HG02885 (cell line): ENCODE measurements around the gene NTM.

ENCODE experiments used
- ATAC-seq: cut with Tn5 transposase; IDR thresholded peaks from one replicate; pipeline ENCODE4 v1.9.1; 2021; ENCODE audit warnings: mild to moderate bottlenecking; ENCODE audit not compliant: unreplicated experiment, poor library complexity

NTM gene

DNA sequence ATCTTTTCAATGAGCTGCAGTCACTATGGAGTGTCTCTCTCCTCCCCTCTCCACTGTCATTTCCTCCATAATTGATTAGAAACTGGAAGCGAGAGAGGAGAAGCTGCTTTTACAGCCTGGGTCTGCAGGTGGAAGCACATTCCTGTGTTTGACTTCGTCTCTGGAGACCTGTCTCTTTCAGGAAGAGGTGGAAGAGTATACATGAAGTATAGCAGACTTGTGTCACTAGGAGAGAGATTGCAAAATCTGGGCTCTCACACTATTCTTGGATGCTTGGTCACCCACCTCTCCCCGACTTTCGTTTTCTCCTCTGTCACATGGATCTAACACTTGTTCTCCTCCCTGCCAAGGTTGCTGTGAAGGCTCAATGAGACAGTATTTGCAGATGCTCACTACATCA is 323.3 kb downstream of the NTM start:
- ATAC-seq = no peak

DNA sequence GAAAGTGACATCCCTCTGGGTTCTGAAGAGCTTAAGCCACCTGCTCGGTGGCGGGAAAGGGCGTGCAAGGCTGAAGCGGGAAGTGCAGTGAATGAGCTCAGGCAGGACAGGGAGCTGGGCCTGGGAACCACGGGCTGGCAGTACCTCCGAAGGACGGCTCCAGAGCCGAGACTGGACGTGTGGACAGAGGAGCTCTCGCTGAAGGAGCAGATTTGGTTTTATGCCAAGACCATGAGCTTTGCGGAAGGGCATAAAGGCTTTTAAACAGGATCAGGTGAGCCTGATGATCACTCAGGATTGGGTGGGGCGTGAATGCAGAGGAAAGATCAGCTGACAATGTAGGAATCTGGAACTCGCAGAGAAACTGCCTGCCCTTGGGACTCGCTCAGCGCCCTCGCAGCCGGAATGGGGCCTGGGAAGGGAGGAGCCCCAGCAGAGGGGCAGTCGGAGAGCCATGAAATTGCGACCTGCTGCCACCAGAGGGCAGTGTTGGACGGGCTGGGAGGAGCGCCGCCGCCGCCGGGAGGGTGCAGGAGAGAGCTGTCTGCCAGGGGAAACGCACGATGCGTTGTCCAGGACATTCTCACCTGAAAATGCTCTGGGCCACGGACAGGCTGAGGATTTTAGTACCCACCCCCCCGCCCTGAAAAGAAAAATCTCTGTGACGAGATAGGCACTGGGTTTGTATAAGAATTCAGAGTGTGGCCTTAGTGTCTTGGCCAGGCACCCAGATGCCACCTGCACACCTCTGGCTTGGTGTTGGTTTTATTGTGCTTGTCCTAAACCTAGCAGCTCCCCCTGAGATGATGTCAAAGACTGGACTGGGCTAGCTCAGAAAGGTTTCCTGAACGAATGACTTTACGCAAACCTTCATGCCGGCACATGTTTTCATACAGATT is 324.4 kb downstream of the NTM start:
- peak; percentile 85 for ATAC-seq

DNA sequence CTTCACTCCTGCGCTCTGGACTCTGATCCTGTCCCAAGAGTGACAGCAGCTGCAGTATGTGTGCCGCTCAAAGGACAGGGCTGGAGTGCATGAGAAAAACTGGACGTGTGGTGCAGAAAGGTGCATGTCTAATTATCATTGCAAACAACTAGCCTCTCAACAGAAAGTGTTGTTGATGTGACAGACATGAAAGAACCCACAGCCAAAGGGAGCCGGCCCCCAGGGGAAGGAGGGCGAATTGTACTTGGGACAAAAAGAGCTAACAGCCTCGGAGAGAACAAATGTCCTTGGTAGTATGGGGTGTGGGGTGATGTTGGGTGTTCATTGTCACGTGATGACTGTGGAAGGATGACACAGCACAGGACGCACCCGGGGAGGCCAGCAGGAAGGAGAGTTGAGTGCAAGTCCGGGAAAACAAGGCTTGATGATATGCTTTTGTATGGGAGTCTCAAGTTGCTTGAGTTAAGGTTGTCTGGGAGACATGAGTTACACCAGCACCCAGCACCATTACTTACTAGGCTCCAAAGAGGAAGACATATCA is 325.5 kb downstream of the NTM start:
- ATAC-seq = no peak

DNA sequence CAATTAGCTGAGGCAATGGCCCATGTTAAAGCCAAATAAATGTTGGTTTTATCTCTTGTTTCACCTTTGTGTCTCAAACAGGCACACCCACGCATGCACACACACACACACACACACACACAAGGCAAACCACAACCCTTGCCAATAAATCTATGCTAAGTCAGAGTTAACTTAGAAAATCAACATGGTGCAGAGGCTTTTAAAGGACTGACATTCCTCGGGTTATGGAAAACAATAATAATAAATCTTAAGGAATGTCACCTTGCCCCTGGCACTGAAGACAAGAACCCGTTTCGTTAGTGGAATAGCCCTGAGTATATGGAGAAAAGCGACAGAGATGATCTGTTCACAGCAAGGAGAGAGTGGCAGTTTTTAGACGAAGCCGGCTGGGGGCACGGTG is 326.3 kb downstream of the NTM start:
- no peak for ATAC-seq

DNA sequence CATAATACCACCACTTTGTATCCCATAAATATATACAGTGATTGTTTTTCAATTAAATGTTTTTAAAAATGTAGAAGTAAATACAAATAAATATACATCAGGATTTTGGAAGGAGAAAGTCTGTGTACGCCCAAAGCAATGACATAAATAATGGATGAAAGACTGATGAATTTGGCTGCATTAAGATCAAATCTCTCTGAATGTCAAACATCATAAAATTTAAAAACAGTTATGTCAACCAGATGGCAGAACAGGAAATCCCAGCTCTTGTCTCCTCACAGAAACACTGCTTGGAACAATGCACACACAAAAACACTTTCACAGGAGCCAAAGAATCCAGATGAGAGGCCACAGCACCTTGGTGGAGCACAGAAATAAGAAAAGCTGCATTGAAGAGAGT is 332.9 kb downstream of the NTM start:
- no peak for ATAC-seq

DNA sequence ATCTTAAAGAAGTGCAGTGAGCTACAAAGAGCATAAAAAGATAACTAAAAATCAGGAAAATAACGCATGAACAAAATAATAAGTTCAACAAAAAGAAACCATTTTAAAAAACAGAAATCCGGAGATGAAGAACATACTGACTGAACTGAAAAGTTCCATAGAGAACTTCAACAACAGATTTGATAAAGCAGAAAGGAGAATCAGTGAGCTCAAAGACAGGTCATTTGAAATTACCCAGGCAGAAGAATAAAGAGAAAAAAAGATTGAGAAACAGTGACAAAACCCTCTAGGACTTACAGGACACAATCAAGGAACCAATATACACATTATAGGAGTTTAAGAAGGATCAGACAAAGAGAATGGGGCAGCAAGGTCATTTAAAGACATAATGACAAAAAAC is 334.3 kb downstream of the NTM start:
- ATAC-seq = no peak

DNA sequence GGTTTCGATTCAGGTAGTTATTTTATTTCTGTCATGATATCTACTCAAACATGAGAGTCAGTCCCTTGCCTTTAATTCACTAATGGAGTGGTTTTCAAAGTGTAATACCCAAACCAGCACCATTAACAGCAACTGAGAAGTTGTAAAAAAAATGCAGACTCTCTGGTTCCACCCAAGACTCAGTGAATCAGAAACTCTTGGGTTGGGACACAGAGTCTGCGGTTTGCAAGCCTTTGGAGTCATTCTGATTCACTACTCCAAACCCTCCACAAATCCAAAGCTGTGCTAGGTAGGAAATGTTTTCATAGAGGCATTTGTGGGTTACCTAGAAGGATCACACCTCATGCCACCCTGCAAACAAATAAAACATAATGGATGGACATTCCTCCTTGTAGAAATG is 340.1 kb downstream of the NTM start:
- no peak for ATAC-seq

DNA sequence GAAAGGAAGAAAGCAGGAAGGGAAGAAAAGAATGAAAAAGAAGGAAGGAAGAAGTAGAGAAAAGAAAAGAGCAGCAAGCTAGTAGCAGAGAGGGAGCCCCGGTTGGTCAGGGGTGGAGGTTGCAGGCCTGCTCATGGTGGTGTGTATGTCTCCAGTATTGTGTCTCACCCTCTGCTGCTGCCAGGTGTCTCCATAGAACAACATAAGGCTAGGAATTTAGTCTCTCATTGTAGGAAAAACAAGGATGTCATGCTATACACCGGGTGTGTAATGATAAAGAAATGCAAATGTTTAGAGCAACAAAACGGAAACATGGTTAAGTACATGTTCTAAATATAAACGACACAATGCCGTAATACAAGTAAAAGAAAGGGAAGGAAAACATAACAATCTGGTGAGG is 342.5 kb downstream of the NTM start:
- ATAC-seq = no peak

DNA sequence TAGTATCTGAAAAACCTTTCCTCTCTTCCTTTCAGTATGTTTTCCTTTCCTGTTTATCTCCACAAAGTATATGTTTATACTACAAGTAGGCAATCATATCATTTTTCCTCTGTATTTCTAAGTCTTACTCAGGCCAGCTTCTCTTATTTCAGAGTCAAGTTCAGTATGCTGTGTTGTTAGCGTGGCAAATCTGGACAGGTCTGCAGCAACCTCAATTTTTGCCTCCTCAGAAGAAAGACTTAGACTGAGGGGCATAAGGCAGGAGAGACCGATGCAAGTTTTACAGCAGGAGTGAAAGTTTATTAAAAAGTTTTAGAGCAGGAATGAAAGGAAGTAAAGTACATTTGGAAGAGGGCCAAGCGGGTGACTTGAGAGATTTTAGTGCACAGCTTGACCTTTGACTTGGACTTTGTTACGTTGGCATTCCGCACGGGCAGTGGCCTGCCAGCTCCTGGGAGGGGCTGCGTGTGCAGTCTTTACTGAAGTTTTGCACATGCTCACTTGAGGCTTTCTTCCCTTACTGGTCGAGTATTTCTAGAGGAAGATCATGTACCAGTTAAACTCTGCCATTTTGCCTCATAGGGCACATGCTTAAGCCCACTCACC is 343.2 kb downstream of the NTM start:
- no peak for ATAC-seq

DNA sequence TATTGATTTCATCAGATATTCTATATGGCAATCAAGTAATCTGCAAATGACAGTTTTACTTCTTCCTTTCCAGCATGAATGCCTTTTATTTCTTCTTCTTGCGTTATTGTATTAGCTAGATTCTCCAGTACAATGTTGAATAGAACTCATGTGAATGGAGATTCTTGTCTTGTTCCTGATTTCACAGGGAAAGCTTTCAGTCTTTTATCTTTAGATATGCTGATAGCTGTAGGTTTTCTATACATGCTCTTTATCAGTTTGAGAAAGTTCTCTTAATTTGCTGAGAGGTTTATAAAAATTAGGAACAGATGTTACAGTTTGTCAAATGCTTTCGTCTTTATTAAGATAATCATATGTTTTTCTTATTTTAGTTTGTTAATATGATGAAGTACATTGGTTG is 347.2 kb downstream of the NTM start:
- ATAC-seq = no peak

DNA sequence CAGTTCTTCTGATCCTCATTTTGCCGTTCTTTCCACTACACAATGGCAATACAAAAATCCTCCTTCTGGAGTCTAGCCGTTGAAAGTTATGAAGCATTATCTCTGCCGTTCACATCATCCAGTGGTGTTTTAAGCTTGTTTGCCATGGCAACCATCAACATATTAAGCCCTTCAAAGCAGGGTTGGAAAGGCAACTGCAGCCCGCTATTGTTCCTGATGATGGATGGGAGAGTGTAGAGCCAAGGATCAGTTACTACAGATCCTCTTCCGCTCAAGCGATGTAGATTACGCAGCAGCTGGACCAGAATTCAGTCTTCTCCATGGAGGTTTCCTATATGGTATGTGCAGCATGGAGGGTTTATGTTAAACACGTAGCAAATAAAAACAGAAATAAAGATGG is 352.7 kb downstream of the NTM start:
- ATAC-seq = no peak

DNA sequence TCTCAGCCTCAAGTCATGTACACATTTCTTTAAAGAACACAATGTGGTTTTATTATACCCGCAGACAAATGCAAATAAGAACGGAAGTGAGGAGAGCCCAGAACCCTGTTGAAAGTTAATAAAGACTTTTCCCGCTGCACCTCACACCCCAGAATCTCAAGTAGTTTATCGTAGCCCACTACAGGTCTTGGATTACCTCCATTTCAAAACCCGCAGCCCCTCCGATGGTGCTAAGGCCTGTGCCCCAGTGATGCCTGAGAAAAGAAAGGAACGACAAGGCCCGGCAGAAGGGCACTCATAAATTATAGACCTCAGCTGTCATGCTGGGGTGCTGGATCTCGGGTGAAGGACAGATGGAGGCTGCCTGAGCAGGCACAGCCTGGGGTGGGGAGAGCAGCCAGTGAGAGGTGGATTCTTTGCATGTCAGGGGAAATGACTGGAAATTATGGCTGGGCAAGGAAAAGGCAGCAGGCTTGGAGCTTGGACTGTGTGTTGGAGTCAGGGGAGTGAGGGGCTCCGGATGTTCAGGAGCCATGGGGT is 354.1 kb downstream of the NTM start:
- ATAC-seq = no peak

DNA sequence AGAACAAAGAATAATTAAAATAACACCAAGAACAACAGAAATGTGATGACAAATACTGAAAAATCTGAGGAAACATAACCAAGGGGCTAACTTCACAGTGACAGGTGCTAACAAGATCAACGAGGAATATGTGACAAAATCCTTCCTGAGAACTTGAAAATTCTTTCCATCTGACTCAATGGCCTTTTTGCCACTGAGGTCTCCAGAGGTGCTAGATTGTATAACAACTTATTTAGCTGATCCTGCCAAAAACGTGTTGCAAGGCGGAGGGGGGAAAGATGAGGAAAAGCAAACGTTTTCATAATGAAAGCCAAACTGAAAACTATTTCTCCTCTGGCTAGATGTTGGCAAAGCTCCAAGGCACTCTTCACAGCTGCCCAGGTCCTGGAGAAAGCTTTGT is 364.5 kb downstream of the NTM start:
- no peak for ATAC-seq

DNA sequence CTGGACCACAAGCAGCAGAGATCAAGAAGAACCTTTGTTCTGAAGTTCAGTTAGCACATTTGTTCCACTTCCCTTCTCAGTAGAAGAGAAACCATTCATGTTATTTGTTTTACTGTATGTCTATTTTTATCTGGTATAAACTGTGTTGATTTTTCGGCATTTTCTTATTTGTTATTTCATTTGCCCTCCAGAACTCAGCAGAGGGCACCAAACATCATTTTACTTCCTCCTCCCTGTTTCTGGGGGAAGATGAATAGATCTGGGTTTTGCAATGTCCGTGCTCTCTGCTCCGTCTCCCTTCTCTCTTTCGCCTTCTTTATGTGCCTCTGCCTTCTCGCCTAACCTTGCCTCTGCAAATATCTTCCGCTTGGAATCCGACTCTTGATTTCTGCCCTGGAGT is 366.9 kb downstream of the NTM start:
- ATAC-seq = no peak

DNA sequence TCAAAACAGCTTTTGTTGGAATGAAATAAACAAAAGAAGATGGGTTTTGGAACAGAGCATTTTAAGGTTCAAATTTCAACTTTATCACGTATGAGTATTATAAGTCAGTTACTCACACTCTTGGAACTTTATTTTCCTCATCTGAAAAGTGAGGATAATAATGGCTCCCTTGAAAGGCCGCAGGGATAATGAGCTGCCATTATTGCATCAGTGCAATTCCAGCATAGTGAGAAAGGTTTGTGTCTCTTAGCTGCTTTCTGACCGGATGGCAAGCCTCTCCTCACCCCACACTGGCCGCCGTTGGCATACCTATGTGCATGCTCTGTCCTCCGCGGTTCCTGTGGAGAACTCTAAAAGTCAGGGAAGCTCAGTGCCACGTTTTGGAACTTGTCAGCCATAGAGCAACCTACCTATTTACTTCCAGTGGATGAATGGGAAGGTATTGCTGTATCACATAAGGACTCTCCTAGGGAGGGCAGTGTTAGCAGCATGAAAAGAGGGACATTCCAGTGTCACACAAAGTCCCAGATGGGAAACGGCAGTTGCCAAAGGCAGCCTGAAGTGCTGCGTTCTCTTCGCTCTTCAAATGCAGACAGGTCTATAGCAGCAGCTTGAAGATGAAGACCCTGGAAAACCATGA is 368.9 kb downstream of the NTM start:
- no peak for ATAC-seq

DNA sequence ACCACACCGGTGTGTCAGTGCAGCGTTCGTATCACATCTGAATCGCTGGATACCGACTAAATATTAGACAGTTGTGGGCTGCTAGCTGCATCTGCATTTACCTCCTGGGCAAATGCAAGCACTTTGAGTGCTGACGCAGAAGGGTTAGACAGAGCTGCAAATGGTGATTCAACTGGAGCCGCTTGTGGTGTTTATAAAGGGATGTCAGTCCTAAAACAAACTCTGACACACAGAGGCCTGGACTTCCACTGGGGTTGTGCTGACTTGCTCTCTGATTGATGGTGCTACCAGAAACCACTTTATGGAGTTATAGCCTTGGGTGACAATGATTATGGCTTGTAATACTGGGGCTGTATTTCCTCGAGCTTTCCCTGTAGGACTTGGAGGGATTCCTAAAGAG is 374.4 kb downstream of the NTM start:
- no peak for ATAC-seq

DNA sequence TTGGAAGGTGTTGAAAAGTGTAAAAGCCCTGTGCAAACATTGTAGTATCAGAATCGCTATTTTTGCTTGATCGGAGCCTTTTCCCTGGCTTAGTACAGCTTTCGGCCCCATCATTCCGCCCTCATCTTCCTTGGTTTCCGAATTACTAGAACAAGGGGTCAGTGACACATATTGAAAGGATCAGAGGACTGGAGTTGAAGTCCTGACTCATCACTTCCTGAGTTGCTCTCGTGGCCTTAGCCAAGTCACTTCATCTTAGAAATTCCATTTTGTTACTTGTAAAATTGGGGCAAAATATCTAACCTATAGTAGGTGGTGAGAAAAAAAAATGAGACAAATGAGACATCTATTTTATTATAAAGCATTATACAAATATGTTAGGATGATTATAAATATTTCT is 375.0 kb downstream of the NTM start:
- ATAC-seq = no peak

DNA sequence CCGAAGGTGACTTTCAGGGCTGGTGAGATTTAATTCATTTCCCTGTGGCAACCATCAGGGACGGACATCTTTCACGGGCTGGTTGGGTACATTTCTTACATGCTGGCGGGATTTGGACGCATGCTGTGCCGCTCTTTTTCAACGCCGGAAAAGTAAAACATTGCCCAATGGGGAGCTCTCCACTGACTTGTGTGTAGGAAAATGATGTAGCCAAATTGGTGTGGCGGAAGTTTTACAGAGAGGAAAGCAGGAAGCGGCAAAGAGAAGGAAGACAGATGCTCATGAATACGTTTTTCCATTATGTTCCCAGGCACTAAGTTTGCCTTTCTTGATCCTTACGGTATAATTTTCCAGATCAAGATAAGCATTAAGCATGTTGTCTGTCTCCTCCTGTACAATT is 375.8 kb downstream of the NTM start:
- no peak for ATAC-seq

DNA sequence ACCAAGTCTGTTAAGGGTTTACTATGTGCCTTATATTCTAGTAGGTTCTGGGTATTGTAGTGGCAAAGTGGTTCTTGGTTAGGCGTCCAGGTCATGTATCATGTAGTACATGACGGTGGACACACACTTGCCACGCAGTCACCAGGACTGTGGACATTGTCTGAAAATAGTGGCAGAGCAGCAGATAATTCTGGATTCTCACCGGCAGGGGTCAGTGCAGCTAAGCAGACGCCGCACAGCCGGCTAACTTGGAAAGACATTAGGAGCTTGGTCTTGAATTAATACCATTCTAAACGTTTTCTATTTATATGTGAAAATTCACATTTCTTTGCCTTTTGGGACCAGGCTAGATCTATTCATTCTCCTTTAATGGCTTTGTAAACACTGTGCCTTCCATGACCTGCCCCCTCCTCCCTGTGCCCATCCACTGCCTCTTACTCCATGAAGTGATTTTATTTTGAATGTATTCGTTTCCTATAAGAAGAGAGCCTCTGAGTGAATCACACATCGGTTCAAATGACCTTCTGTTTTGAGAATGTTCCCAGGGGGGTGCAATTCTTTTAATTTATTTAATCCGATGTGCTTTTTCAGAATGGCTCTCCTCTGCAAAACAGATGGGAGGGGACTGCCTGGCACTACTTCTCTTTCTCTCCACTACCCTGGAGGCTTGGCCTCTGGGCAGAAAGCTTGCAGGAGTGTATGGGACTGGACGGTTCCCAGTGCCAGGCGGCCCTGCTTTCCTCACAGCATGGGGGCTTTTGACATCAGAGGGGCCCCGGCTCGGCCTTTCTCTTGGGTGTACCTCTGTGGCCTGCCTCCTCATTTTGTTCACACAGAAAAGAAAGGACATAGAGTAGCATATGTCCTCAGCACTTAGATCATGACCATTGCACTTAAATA is 378.0 kb downstream of the NTM start:
- peak; percentile 73 for ATAC-seq

DNA sequence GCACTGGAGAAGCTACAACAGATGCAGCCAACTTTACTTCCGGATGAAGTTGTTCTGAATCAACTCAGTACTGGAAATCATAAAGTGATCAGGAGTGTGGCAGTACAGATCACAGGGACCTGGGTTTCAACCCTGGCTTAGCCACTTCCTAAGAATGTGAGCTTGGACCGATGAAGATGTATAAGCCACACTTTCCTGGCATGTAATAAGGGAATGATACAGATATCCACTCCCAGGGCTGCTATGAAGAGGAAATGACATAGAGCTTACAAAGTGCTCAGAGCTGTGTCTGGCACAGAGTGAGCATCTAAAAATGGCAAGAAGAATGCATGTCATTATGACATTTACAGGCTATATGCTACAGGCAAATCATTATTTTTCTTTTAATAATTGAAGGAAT is 378.7 kb downstream of the NTM start:
- no peak for ATAC-seq
